ENCODE measurements around the gene EDDM13. TPM values are rescaled to one million over a fixed set of nuclear protein-coding genes. Genes with fewer than 3 reads are reported as not detected.
"Not testable (repeated sequence)": the region's sequence is repeated elsewhere in the genome, so short reads cannot be mapped to it uniquely, and the experiment has no call there.

EDDM13 gene
- 1.3 TPM for total RNA-seq
- long read RNA-seq, partial matches to known transcripts, result 0 of 7 reads
- long read RNA-seq, other reads (novel, unspliced or antisense), result 7 of 7 reads

- intact Hi-C loops (cut with DNase I), result no loop called here
- H3K4me3 ChIP-seq, result no peak within 1 kb of the TSS
- no peaks in the 10 kb centered on the region for H3K9me3 ChIP-seq
- DNase-seq (no peak), ATAC-seq (no peak)
- no peak within 1 kb of the TSS for H3K27ac ChIP-seq
- no peaks in the 10 kb centered on the region for H3K27me3 ChIP-seq (ENCODE audit: low read depth)
- TF ChIP-seq, protein P1, sequence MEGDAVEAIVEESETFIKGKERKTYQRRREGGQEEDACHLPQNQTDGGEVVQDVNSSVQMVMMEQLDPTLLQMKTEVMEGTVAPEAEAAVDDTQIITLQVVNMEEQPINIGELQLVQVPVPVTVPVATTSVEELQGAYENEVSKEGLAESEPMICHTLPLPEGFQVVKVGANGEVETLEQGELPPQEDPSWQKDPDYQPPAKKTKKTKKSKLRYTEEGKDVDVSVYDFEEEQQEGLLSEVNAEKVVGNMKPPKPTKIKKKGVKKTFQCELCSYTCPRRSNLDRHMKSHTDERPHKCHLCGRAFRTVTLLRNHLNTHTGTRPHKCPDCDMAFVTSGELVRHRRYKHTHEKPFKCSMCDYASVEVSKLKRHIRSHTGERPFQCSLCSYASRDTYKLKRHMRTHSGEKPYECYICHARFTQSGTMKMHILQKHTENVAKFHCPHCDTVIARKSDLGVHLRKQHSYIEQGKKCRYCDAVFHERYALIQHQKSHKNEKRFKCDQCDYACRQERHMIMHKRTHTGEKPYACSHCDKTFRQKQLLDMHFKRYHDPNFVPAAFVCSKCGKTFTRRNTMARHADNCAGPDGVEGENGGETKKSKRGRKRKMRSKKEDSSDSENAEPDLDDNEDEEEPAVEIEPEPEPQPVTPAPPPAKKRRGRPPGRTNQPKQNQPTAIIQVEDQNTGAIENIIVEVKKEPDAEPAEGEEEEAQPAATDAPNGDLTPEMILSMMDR (IDR thresholded peaks at IDR 0.05), result no peak
- peaks cover 3% of the 10 kb centered on the region for H3K36me3 ChIP-seq
- peaks cover 6% of the 10 kb centered on the region for H3K4me1 ChIP-seq
Observed at GRCh38 chr19:56272161-56272798, at the start of gene EDDM13. EDDM13 (plus strand) TSS chr19:56272748; CDS start chr19:56272835, 87 bp downstream.

GRCh38 chr19:56222901-56223300 lies 49.6 kb upstream of the EDDM13 start:
- Histone ChIP-seq H3K9me3 (no peaks in the 10 kb centered on the region), H3K27me3 (ENCODE audit: low read depth) (no peaks in the 10 kb centered on the region), H3K4me3 (no peak overlapping the region), H3K36me3 (peaks cover 15% of the 10 kb centered on the region), H3K27ac (no peak overlapping the region), H3K4me1 (no peaks in the 10 kb centered on the region)
- ATAC-seq (no peak), DNase-seq (no peak)
- intact Hi-C loops (cut with DNase I), result no loop called here
- TF ChIP-seq, protein P1 (IDR thresholded peaks at IDR 0.05), result no peak

GRCh38 chr19:56223481-56223880 lies 49.1 kb upstream of the EDDM13 start:
- Histone ChIP-seq H3K36me3 (peaks cover 15% of the 10 kb centered on the region), H3K4me1 (no peaks in the 10 kb centered on the region), H3K27ac (no peak overlapping the region), H3K9me3 (no peaks in the 10 kb centered on the region), H3K4me3 (no peak overlapping the region), H3K27me3 (ENCODE audit: low read depth) (no peaks in the 10 kb centered on the region)
- TF ChIP-seq, protein P1 (IDR thresholded peaks at IDR 0.05), result no peak
- DNase-seq, result no peak
- no peak for ATAC-seq
- intact Hi-C loops (cut with DNase I), result no loop called here

GRCh38 chr19:56245121-56245740 lies 27.3 kb upstream of the EDDM13 start:
- Histone ChIP-seq H3K9me3 (no peaks in the 10 kb centered on the region), H3K27me3 (ENCODE audit: low read depth) (no peaks in the 10 kb centered on the region), H3K4me1 (no peaks in the 10 kb centered on the region), H3K27ac (no peak overlapping the region), H3K36me3 (no peaks in the 10 kb centered on the region), H3K4me3 (no peak overlapping the region)
- DNase-seq (no peak), ATAC-seq (no peak)
- intact Hi-C loops (cut with DNase I), result no loop called here
- TF ChIP-seq, protein P1 (IDR thresholded peaks at IDR 0.05), result no peak

DNA sequence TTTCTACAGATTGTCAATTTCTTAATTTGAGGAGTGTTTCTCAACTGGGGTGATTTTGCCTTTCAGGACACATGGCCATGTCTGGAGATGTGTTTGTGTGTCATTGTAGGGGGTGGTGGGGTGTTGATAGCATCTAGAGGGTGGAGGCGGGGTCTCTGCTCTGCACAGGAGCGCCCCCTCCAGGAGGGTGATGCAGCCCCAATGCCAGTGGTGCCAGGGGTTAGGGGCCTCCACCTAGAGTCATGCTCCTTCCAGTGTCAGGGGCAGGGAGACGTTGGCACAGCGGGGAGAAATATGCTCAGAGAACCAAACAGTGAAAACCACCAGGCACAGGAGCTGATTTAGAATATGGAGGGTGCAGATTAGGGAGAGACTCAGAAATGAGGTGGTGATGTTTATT lies 26.8 kb upstream of the EDDM13 start:
- H3K4me1 ChIP-seq; H3K9me3 ChIP-seq; H3K4me3 ChIP-seq; DNase-seq; H3K27me3 ChIP-seq (ENCODE audit: low read depth); ATAC-seq; H3K36me3 ChIP-seq; intact Hi-C loops (cut with DNase I); H3K27ac ChIP-seq: not testable (repeated sequence)

DNA sequence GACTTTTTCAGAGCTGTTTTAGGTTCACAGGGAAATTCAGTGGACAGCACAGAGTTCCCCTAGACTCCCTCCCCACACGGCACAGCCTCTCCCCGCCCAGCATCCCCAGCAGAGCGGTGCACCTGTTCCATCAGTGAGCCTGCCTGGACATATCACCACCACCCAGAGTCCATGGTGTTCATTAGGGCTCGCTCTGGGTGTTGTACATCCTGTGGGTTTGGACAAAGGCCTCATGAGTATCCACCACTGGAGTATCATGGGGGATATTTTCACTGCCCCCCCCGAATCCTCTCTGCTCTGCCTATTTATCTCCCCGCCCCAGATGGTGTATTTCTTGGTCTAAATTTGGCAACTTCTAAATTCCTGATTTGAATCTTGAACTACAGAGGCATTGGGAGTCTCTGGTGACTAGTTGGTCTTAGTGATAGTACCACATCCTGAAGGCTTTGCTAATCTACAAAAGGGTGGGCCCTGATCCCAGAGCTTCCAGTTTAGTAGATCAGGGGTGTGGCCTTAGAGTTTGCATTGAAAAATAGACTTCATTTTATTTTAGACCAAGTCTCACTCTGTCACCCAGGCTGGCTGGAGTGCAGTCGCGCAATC lies 23.7 kb upstream of the EDDM13 start:
- H3K4me1 ChIP-seq; ATAC-seq; H3K27ac ChIP-seq; intact Hi-C loops (cut with DNase I); H3K9me3 ChIP-seq; H3K36me3 ChIP-seq; H3K27me3 ChIP-seq (ENCODE audit: low read depth); DNase-seq; H3K4me3 ChIP-seq: not testable (repeated sequence)

All from lower lobe of right lung (tissue), 2 donors.